Mucosa of descending colon (tissue), 3 donors: ENCODE data around the gene FARS2. TPM values are rescaled to one million over a fixed set of nuclear protein-coding genes. Genes with fewer than 3 reads are reported as not detected.

Experiments used
- ATAC-seq: fragments of 200-7000 bp; cut with Tn5 transposase; one replicate; pipeline ENCODE4 v1.9.1; 2020; ENCODE audit warnings: mild to moderate bottlenecking, moderate library complexity
- DNase-seq, 3 donors: peaks; one replicate each; pipeline ENCODE4 v3.0.0-alpha.2; 2020
- H3K36me3 ChIP-seq: fragments of 200-600 bp; one replicate; pipeline ENCODE4 v1.8.0; 2021; ENCODE audit warnings: low read depth, mild to moderate bottlenecking
- H3K4me1 ChIP-seq: fragments of 200-600 bp; one replicate; pipeline ENCODE4 v1.8.0; 2021; ENCODE audit warnings: low read depth, mild to moderate bottlenecking
- H3K4me3 ChIP-seq: fragments of 200-600 bp; one replicate; pipeline ENCODE4 v1.8.0; 2021; ENCODE audit warnings: mild to moderate bottlenecking
- H3K9me3 ChIP-seq: fragments of 200-600 bp; one replicate; pipeline ENCODE4 v1.8.0; 2021; ENCODE audit warnings: mild to moderate bottlenecking
- CTCF ChIP-seq: fragments of 200-600 bp; IDR thresholded peaks from one replicate; pipeline ENCODE4 v1.8.0; 2022; ENCODE audit warnings: antibody characterized with exemption, mild to moderate bottlenecking
- intact Hi-C, 2 donors: fragments of 100-400 bp; cut with DNase I in 1 of 2; cut with micrococcal nuclease in 1 of 2; formaldehyde crosslinking; loops; one replicate each; pipeline versions ENCODE4 v1.11.0 to v1.11.1; 2022; cut with DNase I, micrococcal nuclease
- total RNA-seq, 3 donors: library from RNA; stranded (reverse); fragmentation: NEBNext Ultra II Directional in 2 of 3; extraction: Animal tissue kit (Norgen Biotek cat#: 25700) in 2 of 3; gene quantifications; one replicate each; pipeline versions ENCODE4 v1.2.1 to v1.2.4, GENCODE V29; 2021 to 2023
- donor health status: DM: no; HTN: no; CAD: no; lungs with moderate emphysema.
- donor health status: DM: no; HTN: no; CAD: no.
- donor health status: DM: no; HTN: yes; CAD: no.

Gene FARS2
- total RNA-seq, 3 donors from 2014 or later: 15.2 to 21.6 (median 17.2) TPM

GRCh38 chr6:5737460-5737859 lies 476.1 kb downstream of the FARS2 start:
- no peaks in the 10 kb centered on the region for H3K4me1 ChIP-seq
- intact Hi-C loops: no loop called here
- H3K9me3 ChIP-seq: no peaks in the 10 kb centered on the region
- DNase-seq (no peak), ATAC-seq (no peak)
- H3K36me3 ChIP-seq: no peaks in the 10 kb centered on the region
- TF ChIP-seq CTCF: no peak
- H3K4me3 ChIP-seq: no peak overlapping the region

GRCh38 chr6:5738211-5738610 lies 476.9 kb downstream of the FARS2 start:
- TF ChIP-seq CTCF: no peak
- intact Hi-C loops: no loop called here
- no peaks in the 10 kb centered on the region for H3K9me3 ChIP-seq
- no peak overlapping the region for H3K4me3 ChIP-seq
- no peak for ATAC-seq
- DNase-seq: no peak
- H3K4me1 ChIP-seq: no peaks in the 10 kb centered on the region
- no peaks in the 10 kb centered on the region for H3K36me3 ChIP-seq

GRCh38 chr6:5744497-5744896 lies 483.2 kb downstream of the FARS2 start:
- no peak for TF ChIP-seq CTCF
- no peak for ATAC-seq

GRCh38 chr6:5745081-5745480 lies 483.8 kb downstream of the FARS2 start:
- Histone ChIP-seq H3K36me3 (no peaks in the 10 kb centered on the region), H3K9me3 (no peaks in the 10 kb centered on the region), H3K4me3 (no peak overlapping the region), H3K4me1 (peaks cover 10% of the 10 kb centered on the region)
- ATAC-seq: no peak
- TF ChIP-seq CTCF: no peak
- intact Hi-C loops: no loop called here
- DNase-seq: no peak

More at GRCh38 chr6:5744497-5744896, 483.2 kb downstream of the FARS2 start:
- Histone ChIP-seq H3K4me3 (no peak overlapping the region), H3K4me1 (peaks cover 5% of the 10 kb centered on the region), H3K36me3 (no peaks in the 10 kb centered on the region), H3K9me3 (no peaks in the 10 kb centered on the region)
- peak in 1 of 3 donors; percentile 66 for DNase-seq
- intact Hi-C loops: no loop called here

GRCh38 chr6:5746053-5746758 lies 484.9 kb downstream of the FARS2 start:
- Histone ChIP-seq H3K9me3 (no peaks in the 10 kb centered on the region), H3K36me3 (no peaks in the 10 kb centered on the region), H3K4me3 (no peak overlapping the region), H3K4me1 (peaks cover 10% of the 10 kb centered on the region)
- peak in 2 of 3 donors; percentile 36 to 39 for DNase-seq
- no peak for TF ChIP-seq CTCF
- peak; percentile 26 for ATAC-seq
- intact Hi-C loops: no loop called here
